GM12878 (cell line): ENCODE measurements around the gene PCID2. TPM values are rescaled to one million over a fixed set of nuclear protein-coding genes. Genes with fewer than 3 reads are reported as not detected.

Experiments
- CBX5 ChIP-seq: sonication (generic); IDR thresholded peaks from 2 replicates; pipeline ENCODE4 v1.6.1; 2016; ENCODE audit warnings: low read depth, moderate library complexity, mild to moderate bottlenecking, inconsistent platforms
- IKZF2 ChIP-seq, 2 experiments: fragments of 450-650 bp; IDR thresholded peaks; 2 replicates each; pipeline ENCODE4 v1.6.1; 2017; ENCODE audit warnings: mild to moderate bottlenecking in 2 of 2, moderate library complexity in 2 of 2
- NFXL1 ChIP-seq: fragments of 450-650 bp; IDR thresholded peaks from 2 replicates; pipeline ENCODE4 v1.6.1; 2017; ENCODE audit warnings: antibody characterized with exemption, mild to moderate bottlenecking, borderline replicate concordance
- RCOR1 ChIP-seq: conservative IDR thresholded peaks from 2 replicates; pipeline ENCODE4 v1.6.1; 2012; ENCODE audit warnings: low read depth, low read length, improper control_type of control experiment
- TARDBP ChIP-seq: IDR thresholded peaks from 2 replicates; pipeline ENCODE4 v1.6.1; 2016; ENCODE audit warnings: borderline replicate concordance
- YBX1 ChIP-seq: fragments of 450-650 bp; IDR thresholded peaks from 2 replicates; pipeline ENCODE4 v1.6.1; 2016; ENCODE audit warnings: antibody characterized with exemption
- ZNF24 ChIP-seq: fragments of 450-650 bp; IDR thresholded peaks from 2 replicates; pipeline ENCODE4 v1.6.1; 2017; ENCODE audit warnings: antibody characterized with exemption, mild to moderate bottlenecking
- polyA plus RNA-seq, 11 experiments: library from polyadenylated mRNA; depleted of rRNA in 4 of 11; unstranded in 6 of 11; stranded (reverse) in 5 of 11; fragments of >200 nt; fragmentation: Nextera tagmentation in 4 of 11; fragmentation: Illumina TruSeq in 1 of 11; extraction: Ambion mirVana in 4 of 11; extraction: Trizol in 1 of 11; gene quantifications; 1 replicate in 1 of 11; 2 replicates in 10 of 11; pipeline versions ENCODE4 v1.2.1 to v1.2.3, GENCODE V29; 2011 to 2016; ENCODE audit warnings: inconsistent platforms in 2 of 11, missing spikeins in 2 of 11, low read depth in 1 of 11
- total RNA-seq, 4 experiments: library from RNA; depleted of rRNA in 3 of 4; stranded (reverse); fragments of >200 nt in 3 of 4; fragmentation: Illumina TruSeq in 1 of 4; extraction: Trizol in 1 of 4; gene quantifications; 2 replicates each; pipeline versions ENCODE4 v1.2.1 to v1.2.3, GENCODE V29; 2013 to 2021
- TF ChIP-seq, protein P1 (sequence below): IDR thresholded peaks from 2 replicates; pipeline ENCODE4 v1.6.1; 2011; ENCODE audit warnings: borderline replicate concordance, low read depth, mild to moderate bottlenecking, moderate library complexity, low read length; ENCODE audit not compliant: insufficient read depth, poor library complexity, severe bottlenecking
- TF ChIP-seq, protein P2 (sequence below): IDR thresholded peaks from 2 replicates; pipeline ENCODE4 v1.6.1; 2011; ENCODE audit warnings: mild to moderate bottlenecking, low read depth, low read length, moderate library complexity; ENCODE audit not compliant: insufficient replicate concordance
- TF ChIP-seq, protein P3 (sequence below): fragments of 450-650 bp; IDR thresholded peaks from 2 replicates; pipeline ENCODE4 v1.6.1; 2017; ENCODE audit warnings: low read depth, mild to moderate bottlenecking, moderate library complexity

Gene PCID2
- total and polyA plus RNA-seq, 10 of the 15 experiments (the other 5 are each of a cell fraction or from before 2014, with no cell fraction given): 37.0 to 98.1 (median 58.3) TPM

DNA sequence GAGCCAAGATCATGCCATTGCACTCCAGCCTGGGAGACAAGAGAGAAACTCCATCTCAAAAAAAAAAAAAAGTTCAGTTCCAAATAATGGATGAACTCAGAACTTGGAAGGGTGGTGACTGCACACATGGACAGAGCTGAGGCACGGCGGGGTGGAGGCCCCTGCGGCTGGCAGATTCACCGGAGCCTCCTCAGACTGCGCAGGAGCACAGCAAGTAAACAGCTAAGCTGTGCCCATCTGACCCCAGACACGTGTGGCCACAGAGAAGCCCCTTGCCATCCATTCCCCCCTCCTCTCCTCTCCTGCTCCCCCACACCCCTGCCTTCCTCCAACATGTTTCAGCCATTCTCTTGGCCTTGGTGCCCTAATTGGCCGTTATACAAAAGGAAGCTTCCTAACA lies 65.6 kb downstream of the PCID2 start (continued):
- TF ChIP-seq, protein P1, sequence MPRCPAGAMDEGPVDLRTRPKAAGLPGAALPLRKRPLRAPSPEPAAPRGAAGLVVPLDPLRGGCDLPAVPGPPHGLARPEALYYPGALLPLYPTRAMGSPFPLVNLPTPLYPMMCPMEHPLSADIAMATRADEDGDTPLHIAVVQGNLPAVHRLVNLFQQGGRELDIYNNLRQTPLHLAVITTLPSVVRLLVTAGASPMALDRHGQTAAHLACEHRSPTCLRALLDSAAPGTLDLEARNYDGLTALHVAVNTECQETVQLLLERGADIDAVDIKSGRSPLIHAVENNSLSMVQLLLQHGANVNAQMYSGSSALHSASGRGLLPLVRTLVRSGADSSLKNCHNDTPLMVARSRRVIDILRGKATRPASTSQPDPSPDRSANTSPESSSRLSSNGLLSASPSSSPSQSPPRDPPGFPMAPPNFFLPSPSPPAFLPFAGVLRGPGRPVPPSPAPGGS: no peak
- TF ChIP-seq IKZF2 (IDR thresholded peaks at IDR 0.05) (no peak), CBX5 (no peak), YBX1 (no peak), ZNF24 (no peak), RCOR1 (no peak), TARDBP (no peak), NFXL1 (no peak)
- TF ChIP-seq, protein P2, sequence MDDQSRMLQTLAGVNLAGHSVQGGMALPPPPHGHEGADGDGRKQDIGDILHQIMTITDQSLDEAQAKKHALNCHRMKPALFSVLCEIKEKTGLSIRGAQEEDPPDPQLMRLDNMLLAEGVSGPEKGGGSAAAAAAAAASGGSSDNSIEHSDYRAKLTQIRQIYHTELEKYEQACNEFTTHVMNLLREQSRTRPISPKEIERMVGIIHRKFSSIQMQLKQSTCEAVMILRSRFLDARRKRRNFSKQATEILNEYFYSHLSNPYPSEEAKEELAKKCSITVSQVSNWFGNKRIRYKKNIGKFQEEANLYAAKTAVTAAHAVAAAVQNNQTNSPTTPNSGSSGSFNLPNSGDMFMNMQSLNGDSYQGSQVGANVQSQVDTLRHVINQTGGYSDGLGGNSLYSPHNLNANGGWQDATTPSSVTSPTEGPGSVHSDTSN: no peak
- TF ChIP-seq, protein P3, sequence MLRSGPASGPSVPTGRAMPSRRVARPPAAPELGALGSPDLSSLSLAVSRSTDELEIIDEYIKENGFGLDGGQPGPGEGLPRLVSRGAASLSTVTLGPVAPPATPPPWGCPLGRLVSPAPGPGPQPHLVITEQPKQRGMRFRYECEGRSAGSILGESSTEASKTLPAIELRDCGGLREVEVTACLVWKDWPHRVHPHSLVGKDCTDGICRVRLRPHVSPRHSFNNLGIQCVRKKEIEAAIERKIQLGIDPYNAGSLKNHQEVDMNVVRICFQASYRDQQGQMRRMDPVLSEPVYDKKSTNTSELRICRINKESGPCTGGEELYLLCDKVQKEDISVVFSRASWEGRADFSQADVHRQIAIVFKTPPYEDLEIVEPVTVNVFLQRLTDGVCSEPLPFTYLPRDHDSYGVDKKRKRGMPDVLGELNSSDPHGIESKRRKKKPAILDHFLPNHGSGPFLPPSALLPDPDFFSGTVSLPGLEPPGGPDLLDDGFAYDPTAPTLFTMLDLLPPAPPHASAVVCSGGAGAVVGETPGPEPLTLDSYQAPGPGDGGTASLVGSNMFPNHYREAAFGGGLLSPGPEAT: no peak
